Cerebellar nuclear complex (tissue), 1 donor: Measurements from ENCODE around the gene RECK.
"Not testable (repeated sequence)": the region's sequence is repeated elsewhere in the genome, so short reads cannot be mapped to it uniquely, and the experiment has no call there.

Experiments
- DNase-seq, 2 experiments: peaks; one replicate each; lab custom pipeline; 2025; lab: John Stamatoyannopoulos, UW

The RECK gene

GRCh38 chr9:36116593-36116992 is 79.9 kb downstream of the RECK start:
- no peak for DNase-seq

GRCh38 chr9:36118201-36118600 is 81.5 kb downstream of the RECK start:
- DNase-seq, result no peak

- no peak for DNase-seq
Observed at GRCh38 chr9:36118706-36119105, 82.0 kb downstream of the RECK start.

- no peak for DNase-seq
Observed at GRCh38 chr9:36119476-36119875, 82.8 kb downstream of the RECK start.

GRCh38 chr9:36120705-36121104 is 84.0 kb downstream of the RECK start:
- DNase-seq, result no peak

GRCh38 chr9:36121971-36122370 is 85.3 kb downstream of the RECK start:
- no peak for DNase-seq

- DNase-seq, result no peak
Observed at GRCh38 chr9:36123515-36123914, 86.8 kb downstream of the RECK start.

GRCh38 chr9:36125062-36125855 is 88.5 kb downstream of the RECK start:
- DNase-seq, result no peak

- DNase-seq, result no peak
Observed at GRCh38 chr9:36126016-36126730, 89.5 kb downstream of the RECK start.

GRCh38 chr9:36127652-36128244 is 91.0 kb downstream of the RECK start:
- no peak for DNase-seq

GRCh38 chr9:36128349-36128748 is 91.6 kb downstream of the RECK start:
- no peak for DNase-seq

- DNase-seq, result no peak
Observed at GRCh38 chr9:36129139-36129538, 92.4 kb downstream of the RECK start.

GRCh38 chr9:36131666-36132065 is 95.0 kb downstream of the RECK start:
- not testable (repeated sequence) for DNase-seq

- no peak for DNase-seq
Observed at GRCh38 chr9:36132086-36132485, 95.4 kb downstream of the RECK start.

- no peak for DNase-seq
Observed at GRCh38 chr9:36134761-36135505, 98.2 kb downstream of the RECK start.

GRCh38 chr9:36135741-36136271 is 99.1 kb downstream of the RECK start:
- DNase-seq, result no peak

- no peak for DNase-seq
Observed at GRCh38 chr9:36136272-36136893, 99.7 kb downstream of the RECK start, which contains the start of gene GLIPR2. GLIPR2 (plus strand) TSS chr9:36136733; CDS start chr9:36136779, 46 bp downstream.

- DNase-seq, result no peak
Observed at GRCh38 chr9:36136894-36137391, 100.2 kb downstream of the RECK start.

GRCh38 chr9:36137392-36138004 is 100.8 kb downstream of the RECK start:
- DNase-seq, result no peak

GRCh38 chr9:36138496-36138895 is 101.8 kb downstream of the RECK start:
- DNase-seq, result no peak

GRCh38 chr9:36138901-36139300 is 102.2 kb downstream of the RECK start:
- DNase-seq, result no peak
